GM12891 (cell line): ENCODE measurements around the gene ZC3H14.

Source experiments
- POLR2A ChIP-seq: IDR thresholded peaks from 2 replicates; pipeline ENCODE4 v1.6.1; 2011; ENCODE audit warnings: low read depth, low read length, control low read depth
- POLR2AphosphoS5 ChIP-seq: IDR thresholded peaks from 2 replicates; pipeline ENCODE4 v1.6.1; 2011; ENCODE audit warnings: low read depth, low read length, control low read depth
- TAF1 ChIP-seq: IDR thresholded peaks from 2 replicates; pipeline ENCODE4 v1.6.1; 2011; ENCODE audit warnings: low read depth, low read length, control low read depth

DNA sequence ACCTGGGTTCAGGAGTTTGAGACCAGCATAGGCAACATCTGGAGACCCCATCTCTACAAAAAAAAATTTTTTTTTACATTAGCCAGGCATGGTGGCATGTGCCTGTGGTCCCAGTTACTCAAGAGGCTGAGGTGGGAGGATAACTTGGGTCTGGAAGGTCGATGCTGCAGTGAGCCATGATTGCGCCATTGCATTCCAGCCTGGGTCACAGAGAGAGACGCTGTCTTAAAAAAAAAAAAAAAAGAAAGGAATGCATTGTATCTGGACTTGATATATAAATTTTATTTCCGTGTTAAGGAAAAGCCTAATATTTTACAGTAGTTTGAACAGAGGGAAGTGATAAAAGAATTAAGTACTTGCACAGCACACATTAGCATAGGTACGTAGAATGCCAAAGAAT is 97.2 kb downstream of the ZC3H14 start:
- TF ChIP-seq POLR2AphosphoS5 (no peak), POLR2A (no peak), TAF1 (no peak)
